A549 treated with Hydrocortisone at 1 μM for 4 hours (cell line): ENCODE measurements around the gene CATSPERD. TPM values are rescaled to one million over a fixed set of nuclear protein-coding genes. Genes with fewer than 3 reads are reported as not detected.

Experiments
- total RNA-seq: library from RNA; stranded (reverse); fragments of 200-300 nt; extraction: Qiagen RNA extraction; gene quantifications from 5 replicates; pipeline ENCODE4 v1.2.3, GENCODE V29; 2022

Gene CATSPERD, protein sequence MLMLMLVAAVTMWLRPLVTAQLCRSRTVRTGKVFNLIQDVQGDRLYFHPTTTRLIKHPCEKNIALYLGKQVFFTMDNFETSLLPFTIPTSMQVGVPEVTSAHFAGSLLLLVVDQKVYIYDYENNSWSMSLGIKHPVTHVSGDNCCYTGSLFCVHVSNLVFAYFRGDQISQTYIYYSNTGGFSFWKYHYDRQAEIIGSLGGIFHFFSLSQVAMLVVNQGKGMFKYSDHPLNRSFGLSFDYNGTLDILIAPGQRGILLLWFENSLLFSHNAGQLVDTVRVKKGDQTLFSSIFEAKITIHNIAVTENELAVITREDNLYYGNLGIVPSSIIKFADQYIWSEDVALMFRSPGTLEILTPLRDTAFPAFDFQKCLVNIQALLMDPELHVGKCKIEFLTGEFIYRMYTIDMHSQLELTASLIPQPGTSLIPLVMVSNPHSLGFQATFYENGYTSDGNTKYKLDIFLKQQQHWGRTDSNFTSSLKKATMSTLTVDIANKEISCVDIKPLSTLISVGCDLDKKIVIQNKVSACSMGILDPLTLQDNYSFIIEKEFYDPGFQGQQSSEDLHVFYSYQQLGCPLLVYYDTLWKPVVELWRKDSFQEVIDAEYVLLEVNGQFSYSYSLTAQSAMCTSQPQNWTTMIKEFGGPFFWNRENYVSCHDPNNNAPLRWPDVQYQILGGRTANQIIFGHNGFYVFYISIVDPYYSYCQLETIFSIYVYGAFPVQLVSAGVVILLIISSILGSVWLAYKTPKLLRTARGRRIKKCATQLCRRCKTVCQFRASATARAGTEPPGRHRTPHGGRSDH
- 0.03 TPM in 2 of 5 replicates, not detected in the others for total RNA-seq

DNA sequence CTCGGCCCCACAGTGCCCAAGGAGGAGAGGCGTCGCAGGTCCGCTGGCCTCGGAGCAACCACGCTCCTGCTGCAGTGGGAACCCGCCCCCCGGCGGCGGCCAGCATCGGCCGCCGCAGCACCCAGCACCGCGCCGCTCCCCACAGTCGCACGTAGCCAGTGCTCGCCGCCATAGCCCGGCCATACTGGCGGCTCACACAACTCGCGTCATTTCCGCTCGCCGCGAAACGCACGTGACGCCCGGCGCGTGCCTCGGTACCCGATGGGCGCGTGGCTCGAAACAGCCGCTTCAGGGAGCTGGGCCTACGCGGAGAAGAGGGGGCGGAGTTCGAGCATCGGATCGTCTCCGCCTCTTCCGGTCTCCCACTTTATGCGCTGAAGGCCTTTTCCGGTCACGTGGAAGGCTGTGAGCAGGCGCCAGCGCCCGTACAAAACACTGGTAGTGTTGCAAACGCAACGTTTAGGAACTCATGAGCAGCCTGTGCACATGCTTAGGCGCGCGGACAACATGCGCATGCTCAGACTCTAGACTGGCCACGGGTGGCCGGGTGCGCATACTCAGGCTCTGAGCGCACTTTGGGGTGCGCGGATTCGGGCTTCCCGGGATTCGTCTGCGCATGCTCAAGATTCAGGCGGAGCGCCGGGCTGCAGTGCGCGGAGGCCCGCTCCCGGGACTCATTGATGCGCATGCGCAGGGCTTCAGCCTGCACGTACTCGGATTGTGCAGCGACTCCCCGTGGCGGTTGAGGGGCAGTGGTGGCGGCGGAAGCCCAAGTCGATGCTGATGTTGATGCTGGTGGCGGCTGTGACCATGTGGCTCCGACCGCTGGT, at the start of gene CATSPERD, which contains the start of gene LONP1:
Gene CATSPERD, plus strand, starts transcription at position 677 of the 830 bp plus-strand sequence. Its CDS starts 101 bp downstream, at position 778.
Gene LONP1, minus strand, starts transcription at position 186 of the 830 bp plus-strand sequence. Its CDS starts 14 bp downstream, at position 172.

DNA sequence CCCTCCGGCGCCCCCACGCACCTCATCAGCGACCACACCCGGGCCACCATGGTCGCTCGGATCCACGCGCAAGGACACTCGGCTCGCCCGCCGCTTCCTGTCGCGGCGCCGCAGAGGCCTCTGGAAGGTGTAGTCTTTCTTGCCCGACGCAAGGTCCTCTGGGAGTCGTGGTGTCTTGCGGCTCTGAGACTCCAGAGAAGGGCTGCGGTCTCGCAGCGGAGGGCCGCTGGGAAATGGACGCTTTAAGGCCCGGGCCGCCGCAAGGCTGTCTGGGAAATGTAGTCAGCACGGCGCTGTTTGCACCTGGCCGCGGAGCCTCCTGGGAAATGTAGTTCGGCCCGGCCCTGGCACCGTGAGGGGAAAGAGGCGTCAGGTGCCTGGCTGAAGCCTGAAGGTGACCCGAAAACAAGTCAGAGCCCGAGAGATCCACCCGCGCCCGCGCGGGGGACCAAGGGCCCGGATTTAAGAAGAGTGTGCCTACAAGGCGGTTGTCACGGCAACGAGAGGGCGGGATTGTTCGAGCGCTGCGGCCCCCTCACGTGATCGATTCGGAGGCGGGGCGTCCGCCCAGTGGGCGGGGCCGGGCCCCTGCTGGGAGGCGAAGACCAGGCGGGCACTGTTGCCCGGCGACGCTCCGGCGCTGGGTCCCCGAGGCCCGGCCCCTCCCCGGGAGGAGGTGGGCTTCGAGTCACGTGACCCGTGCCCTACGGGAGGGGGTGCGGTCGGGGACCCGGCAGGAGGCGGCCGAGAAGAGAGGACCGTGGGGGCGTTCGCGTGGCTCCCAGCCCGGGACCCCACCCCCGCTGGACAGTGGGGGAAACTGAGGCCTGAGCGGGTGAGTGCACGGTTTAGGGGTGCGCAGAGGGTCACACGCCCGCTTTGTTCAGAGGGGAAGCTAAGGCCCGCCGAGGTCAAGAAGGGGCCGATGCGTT, 39.7 kb upstream of the CATSPERD start, which contains the start of the genes HSD11B1L and MICOS13:
Gene HSD11B1L, plus strand, starts transcription at position 591 of the 932 bp plus-strand sequence. CDS start 3,806 bp downstream, outside the sequence.
Gene MICOS13, minus strand, starts transcription at position 80 of the 932 bp plus-strand sequence. Its CDS starts 30 bp downstream, at position 50.

DNA sequence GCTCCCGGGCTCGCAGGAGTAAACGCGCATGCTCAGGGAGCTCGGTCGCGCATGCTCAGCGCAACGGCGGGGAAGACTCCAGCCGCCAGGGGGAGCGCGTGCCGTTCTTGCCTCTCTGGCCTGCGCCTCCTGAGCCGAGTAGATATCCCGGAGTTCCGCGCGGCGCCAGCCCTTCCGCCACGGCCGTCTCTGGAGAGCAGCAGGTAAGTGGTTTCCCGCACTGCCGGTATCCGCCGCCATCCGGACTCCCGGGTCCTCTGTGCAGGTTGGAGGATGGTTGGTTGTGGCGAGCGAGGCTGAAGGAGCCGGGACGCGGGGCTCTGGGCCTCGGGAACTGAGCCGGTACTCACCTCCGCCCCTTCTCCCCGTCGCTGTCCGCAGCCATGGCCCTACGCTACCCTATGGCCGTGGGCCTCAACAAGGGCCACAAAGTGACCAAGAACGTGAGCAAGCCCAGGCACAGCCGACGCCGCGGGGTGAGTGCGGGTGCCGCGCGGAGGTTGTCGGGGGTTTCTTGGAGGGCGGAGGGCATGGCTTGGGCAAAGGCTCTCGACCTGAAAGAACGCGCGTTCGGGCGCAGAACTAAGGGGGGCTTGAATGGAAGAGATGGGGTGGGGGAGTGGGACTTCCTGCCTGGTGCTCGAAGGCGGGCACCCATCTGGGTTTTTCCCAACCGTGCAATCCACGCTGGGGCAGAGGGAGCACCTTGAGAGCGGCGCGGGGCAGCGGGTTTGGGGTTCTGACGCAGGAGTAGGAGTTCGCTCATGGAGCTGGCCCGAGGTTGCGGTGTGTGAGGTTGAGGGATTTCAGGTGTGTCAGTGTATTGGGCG, 30.1 kb upstream of the CATSPERD start, which contains the start of gene RPL36:
Gene RPL36, plus strand, starts transcription at position 171 of the 830 bp plus-strand sequence. Its CDS starts 213 bp downstream, at position 384.

DNA sequence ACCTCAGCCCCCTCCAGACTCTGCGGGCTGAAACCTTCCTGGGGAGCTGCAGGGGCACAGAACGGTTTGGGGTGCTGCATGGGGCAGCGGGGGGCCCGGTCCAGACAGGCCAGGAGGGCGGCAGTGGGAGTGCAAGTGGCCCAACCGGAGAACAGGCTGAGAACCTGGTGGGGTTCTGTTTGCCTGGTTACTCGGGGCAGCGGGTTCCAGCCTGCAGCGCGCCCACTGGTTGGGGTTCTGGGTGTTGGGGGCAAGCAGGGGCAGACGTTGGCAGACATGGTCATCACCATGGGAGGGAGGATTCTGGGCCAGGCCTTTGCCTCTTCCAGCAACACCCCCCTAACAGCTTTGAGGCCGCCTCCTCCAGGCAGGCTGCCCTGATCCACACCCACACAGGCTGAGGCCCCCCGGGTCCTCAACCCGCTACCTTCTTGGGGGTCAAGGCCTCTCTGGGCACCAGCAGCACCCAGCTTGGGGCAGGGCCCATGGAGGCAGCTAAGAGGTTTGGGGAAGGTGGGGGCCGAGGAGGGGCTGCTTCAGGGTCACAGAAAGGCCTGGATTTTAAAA, 64.2 kb downstream of the CATSPERD start, which contains the start of gene PRR22:
Gene PRR22, minus strand, starts transcription at position 166 of the 567 bp plus-strand sequence. Its CDS starts 86 bp downstream, at position 80.

DNA sequence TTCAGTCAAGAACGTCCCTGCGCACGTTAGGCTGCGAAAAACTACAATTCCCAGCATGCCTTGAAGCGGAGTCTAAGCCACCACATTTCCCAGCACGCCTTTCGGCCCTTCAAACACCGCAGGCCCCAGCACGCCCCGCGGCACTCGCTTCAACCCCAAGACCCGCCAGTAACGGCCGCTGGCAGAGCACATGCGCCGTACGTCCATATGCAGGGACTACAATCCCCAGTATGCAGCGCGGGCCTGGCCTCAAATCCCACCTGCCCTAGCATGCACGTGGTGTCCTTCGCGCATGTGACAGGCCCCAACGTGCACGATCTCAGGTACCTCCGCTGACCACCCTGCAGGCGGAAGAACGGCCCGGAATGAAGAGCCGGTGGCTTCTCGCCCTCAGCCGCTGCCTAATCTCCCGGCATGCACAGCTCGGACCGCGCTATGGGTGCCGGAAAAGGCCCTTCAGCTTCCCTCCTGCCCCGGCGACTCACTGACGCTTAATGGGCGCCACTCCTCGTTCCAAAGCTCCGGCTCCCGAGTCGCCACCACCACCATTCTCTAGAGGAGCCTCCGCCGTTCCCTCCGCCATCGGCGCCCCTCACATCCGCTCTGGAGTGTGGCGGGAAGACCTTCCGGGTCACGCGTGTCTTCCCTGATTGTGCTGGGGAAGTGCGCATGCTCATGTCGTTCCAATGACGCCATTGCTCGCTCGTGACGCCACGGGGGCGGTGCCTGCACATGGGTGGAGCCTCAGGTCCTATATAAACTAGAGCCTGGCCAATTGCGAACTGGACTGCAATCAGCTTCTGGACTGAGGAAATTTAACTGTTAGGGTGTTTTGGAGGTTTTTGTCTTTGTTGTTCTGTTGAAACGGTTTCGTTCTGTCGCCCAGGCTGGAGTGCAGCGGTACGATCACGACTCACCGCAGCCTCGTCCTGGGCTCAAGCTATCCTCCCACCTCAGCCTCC, 70.4 kb downstream of the CATSPERD start, which contains the start of gene DUS3L:
Gene DUS3L, minus strand, starts transcription at position 605 of the 962 bp plus-strand sequence. Its CDS starts 22 bp downstream, at position 583.

DNA sequence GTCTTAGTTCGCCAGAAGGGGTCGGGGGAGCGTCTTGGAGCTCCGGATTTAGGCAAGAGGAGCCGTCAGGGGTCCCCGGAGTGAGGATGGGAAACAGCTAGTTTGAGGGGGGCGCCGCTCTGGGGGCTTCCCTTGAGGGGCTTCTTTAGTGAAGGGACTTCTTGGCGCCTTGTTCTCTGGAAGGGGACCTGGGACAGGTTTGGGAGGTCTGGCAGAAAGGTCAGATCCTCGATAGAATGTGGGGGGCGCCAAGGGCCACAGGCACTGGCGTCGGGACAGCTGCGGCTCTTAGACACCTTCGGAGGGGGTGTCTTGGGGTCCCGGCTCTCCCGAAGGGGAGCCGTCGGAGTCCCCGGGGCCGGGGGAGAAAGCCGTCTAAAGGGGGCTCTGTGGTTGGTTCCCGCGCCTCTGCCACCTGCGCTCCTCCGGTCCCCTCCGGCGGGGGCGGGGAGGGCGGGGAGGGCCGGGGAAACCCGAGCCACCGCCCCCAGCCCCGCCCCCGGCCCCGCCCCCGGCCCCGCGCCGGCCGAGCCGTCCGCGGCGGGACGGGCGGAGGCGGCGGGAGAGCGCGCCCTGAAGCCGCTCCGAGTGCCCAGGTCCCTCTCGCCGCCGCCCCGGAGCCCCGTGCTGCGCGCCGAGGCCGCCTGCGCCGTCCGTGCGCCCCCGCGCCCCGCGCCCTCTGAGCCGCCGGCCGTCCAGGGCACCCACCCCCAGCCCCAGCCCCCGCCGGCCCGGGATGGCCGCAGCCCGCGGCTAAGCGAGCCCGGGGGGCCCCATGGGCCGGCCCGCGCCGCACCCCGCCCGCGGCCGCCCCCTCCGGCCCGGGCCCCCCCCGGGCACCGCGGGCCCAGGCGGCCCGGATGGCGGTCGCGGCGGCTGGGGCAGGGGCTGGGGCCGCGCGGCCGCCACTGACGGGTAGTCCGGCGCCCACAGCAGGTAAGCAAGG, 84.4 kb downstream of the CATSPERD start, which contains the start of gene NRTN:
Gene NRTN, plus strand, starts transcription at position 552 of the 946 bp plus-strand sequence. CDS start 19,099 bp downstream, outside the sequence.

Other genes with a start within 250 kb of the CATSPERD start
- gene TINCR, start 152.7 kb upstream of the CATSPERD start, total RNA-seq, result 2.5 to 3.1 TPM (median 2.8 TPM) in 5 replicates
- 32.5 to 36.1 TPM (median 33.8 TPM) in 5 replicates for gene SAFB2, start 97.9 kb upstream of the CATSPERD start, total RNA-seq
- 48.8 to 62.9 TPM (median 51.8 TPM) in 5 replicates for gene SAFB, start 97.6 kb upstream of the CATSPERD start, total RNA-seq
- 42.9 to 71.6 TPM (median 67.7 TPM) in 5 replicates for gene MICOS13, start 40.1 kb upstream of the CATSPERD start, total RNA-seq
- gene HSD11B1L, start 39.6 kb upstream of the CATSPERD start, total RNA-seq, result 3.7 to 5.7 TPM (median 4.5 TPM) in 5 replicates
- gene RPL36, start 30.3 kb upstream of the CATSPERD start, total RNA-seq, result 626 to 897 TPM (median 766 TPM) in 5 replicates
- 55.4 to 58.6 TPM (median 57.8 TPM) in 5 replicates for gene LONP1, start 491 bp upstream of the CATSPERD start, total RNA-seq
- gene PRR22, start 64.1 kb downstream of the CATSPERD start, total RNA-seq, result 1.3 to 2.8 TPM (median 2.4 TPM) in 5 replicates
- gene DUS3L, start 70.5 kb downstream of the CATSPERD start, total RNA-seq, result 26.8 to 30.4 TPM (median 28.9 TPM) in 5 replicates
- gene NRTN, start 84.4 kb downstream of the CATSPERD start, total RNA-seq, result 0.55 to 1.4 TPM (median 1.2 TPM) in 5 replicates
- not detected in 5 replicates for gene FUT6, start 119.1 kb downstream of the CATSPERD start, total RNA-seq
- gene FUT3, start 130.8 kb downstream of the CATSPERD start, total RNA-seq, result 0.05 to 0.06 TPM in 2 of 5 replicates, not detected in the others
- gene FUT5, start 149.9 kb downstream of the CATSPERD start, total RNA-seq, result not detected in 5 replicates
- 181 to 306 TPM (median 282 TPM) in 5 replicates for gene NDUFA11, start 183.2 kb downstream of the CATSPERD start, total RNA-seq
- gene VMAC, start 184.2 kb downstream of the CATSPERD start, total RNA-seq, result 0.34 to 0.62 TPM (median 0.58 TPM) in 5 replicates
- 0.74 to 1.9 TPM (median 1.4 TPM) in 5 replicates for gene CAPS, start 193.6 kb downstream of the CATSPERD start, total RNA-seq